ENCODE results near the gene CFAP52. TPM values are rescaled to one million over a fixed set of nuclear protein-coding genes. Genes with fewer than 3 reads are reported as not detected.
A peak's percentile ranks its signal among the peaks of the same experiment; 100 is the strongest.

The CFAP52 gene
- total RNA-seq = 0.53 TPM in 1 of 3 replicates, not detected in the others
- long read RNA-seq = 0 reads

- Mint-ChIP-seq H3K27me3 (ENCODE audit: low read depth) (no peaks in the 10 kb centered on the region), H3K27ac (ENCODE audit: unreplicated experiment) (peak within 1 kb of the TSS; percentile 87), H3K9me3 (ENCODE audit: low read depth) (no peaks in the 10 kb centered on the region), H3K4me3 (ENCODE audit: unreplicated experiment) (peak within 1 kb of the TSS; percentile 96), H3K4me1 (ENCODE audit: low read depth) (peaks cover 14% of the 10 kb centered on the region), H3K36me3 (ENCODE audit: low read depth) (no peaks in the 10 kb centered on the region)
- peak; percentile 94 for TF ChIP-seq CTCF (IDR thresholded peaks at IDR 0.05)
- no peak for DNase-seq (ENCODE audit: low spot score)
These were observed at the start of gene CFAP52 for GRCh38 chr17:9576521-9577372. Gene CFAP52 (plus strand): TSS chr17:9576642. CDS start chr17:9576696, 54 bp downstream.

- H3K4me3 Mint-ChIP-seq (ENCODE audit: unreplicated experiment) = no peak overlapping the region
- H3K36me3 Mint-ChIP-seq (ENCODE audit: low read depth) = no peaks in the 10 kb centered on the region
- H3K4me1 Mint-ChIP-seq (ENCODE audit: low read depth) = peaks cover 2% of the 10 kb centered on the region
- no peak for DNase-seq (ENCODE audit: low spot score)
- no peaks in the 10 kb centered on the region for H3K9me3 Mint-ChIP-seq (ENCODE audit: low read depth)
- no peaks in the 10 kb centered on the region for H3K27me3 Mint-ChIP-seq (ENCODE audit: low read depth)
- H3K27ac Mint-ChIP-seq (ENCODE audit: unreplicated experiment) = no peak overlapping the region
- no peak for TF ChIP-seq CTCF (IDR thresholded peaks at IDR 0.05)
These were observed 48.7 kb upstream of the CFAP52 start for GRCh38 chr17:9527788-9528187.

- peaks cover 2% of the 10 kb centered on the region for H3K4me1 Mint-ChIP-seq (ENCODE audit: low read depth)
- H3K9me3 Mint-ChIP-seq (ENCODE audit: low read depth) = no peaks in the 10 kb centered on the region
- no peaks in the 10 kb centered on the region for H3K36me3 Mint-ChIP-seq (ENCODE audit: low read depth)
- no peak for DNase-seq (ENCODE audit: low spot score)
- no peak overlapping the region for H3K4me3 Mint-ChIP-seq (ENCODE audit: unreplicated experiment)
- H3K27ac Mint-ChIP-seq (ENCODE audit: unreplicated experiment) = no peak overlapping the region
- H3K27me3 Mint-ChIP-seq (ENCODE audit: low read depth) = no peaks in the 10 kb centered on the region
- TF ChIP-seq CTCF (IDR thresholded peaks at IDR 0.05) = peak; percentile 84
These were observed 47.3 kb upstream of the CFAP52 start for GRCh38 chr17:9529033-9529700.

- Mint-ChIP-seq H3K27me3 (ENCODE audit: low read depth) (no peaks in the 10 kb centered on the region), H3K36me3 (ENCODE audit: low read depth) (no peaks in the 10 kb centered on the region), H3K9me3 (ENCODE audit: low read depth) (no peaks in the 10 kb centered on the region), H3K4me3 (ENCODE audit: unreplicated experiment) (no peak overlapping the region), H3K27ac (ENCODE audit: unreplicated experiment) (no peak overlapping the region), H3K4me1 (ENCODE audit: low read depth) (peaks cover 2% of the 10 kb centered on the region)
- TF ChIP-seq CTCF (IDR thresholded peaks at IDR 0.05) = no peak
- no peak for DNase-seq (ENCODE audit: low spot score)
These were observed 45.4 kb upstream of the CFAP52 start for GRCh38 chr17:9531034-9531433.

- no peak overlapping the region for H3K27ac Mint-ChIP-seq (ENCODE audit: unreplicated experiment)
- no peak overlapping the region for H3K4me3 Mint-ChIP-seq (ENCODE audit: unreplicated experiment)
- H3K27me3 Mint-ChIP-seq (ENCODE audit: low read depth) = no peaks in the 10 kb centered on the region
- no peaks in the 10 kb centered on the region for H3K36me3 Mint-ChIP-seq (ENCODE audit: low read depth)
- no peaks in the 10 kb centered on the region for H3K9me3 Mint-ChIP-seq (ENCODE audit: low read depth)
- DNase-seq (ENCODE audit: low spot score) = no peak
- H3K4me1 Mint-ChIP-seq (ENCODE audit: low read depth) = peaks cover 2% of the 10 kb centered on the region
- TF ChIP-seq CTCF (IDR thresholded peaks at IDR 0.05) = no peak
These were observed 43.7 kb upstream of the CFAP52 start for GRCh38 chr17:9532715-9533114.

Data from chondrocyte (in vitro differentiated cells).